HG03095 (cell line): ENCODE results near the gene BBC3.

ENCODE experiments used
- ATAC-seq: cut with Tn5 transposase; IDR thresholded peaks from one replicate; pipeline ENCODE4 v1.9.1; 2021; ENCODE audit warnings: moderate library complexity; ENCODE audit not compliant: unreplicated experiment

Gene BBC3

GRCh38 chr19:47203254-47203653, 27.7 kb downstream of the BBC3 start:
- no peak for ATAC-seq

- ATAC-seq, result no peak
Measured at GRCh38 chr19:47200530-47200929, 30.5 kb downstream of the BBC3 start.

GRCh38 chr19:47197141-47197540, 33.9 kb downstream of the BBC3 start:
- ATAC-seq, result no peak

- no peak for ATAC-seq
Measured at GRCh38 chr19:47195434-47195833, 35.6 kb downstream of the BBC3 start.

- no peak for ATAC-seq
Measured at GRCh38 chr19:47190167-47190727, 40.8 kb downstream of the BBC3 start.

- ATAC-seq, result no peak
Measured at GRCh38 chr19:47188507-47189033, 42.4 kb downstream of the BBC3 start.

- no peak for ATAC-seq
Measured at GRCh38 chr19:47187797-47188196, 43.2 kb downstream of the BBC3 start.

- no peak for ATAC-seq
Measured at GRCh38 chr19:47187335-47187655, 43.7 kb downstream of the BBC3 start.

GRCh38 chr19:47186446-47187334, 44.3 kb downstream of the BBC3 start:
- ATAC-seq, result peak; percentile 74

GRCh38 chr19:47183601-47184000, 47.4 kb downstream of the BBC3 start:
- no peak for ATAC-seq

- ATAC-seq, result no peak
Measured at GRCh38 chr19:47179653-47180310, 51.2 kb downstream of the BBC3 start.

- no peak for ATAC-seq
Measured at GRCh38 chr19:47176627-47177090, 54.3 kb downstream of the BBC3 start.

GRCh38 chr19:47176071-47176626, 54.9 kb downstream of the BBC3 start:
- no peak for ATAC-seq

GRCh38 chr19:47172666-47173455, 58.1 kb downstream of the BBC3 start:
- no peak for ATAC-seq
